Caco-2 (cell line): ENCODE data around the gene RPL15. TPM values are rescaled to one million over a fixed set of nuclear protein-coding genes. Genes with fewer than 3 reads are reported as not detected.
A peak's percentile ranks its signal among the peaks of the same experiment; 100 is the strongest.

ENCODE experiments used
- BruUV-seq: library from RNA; stranded (reverse); fragments of 400-500 nt; replicated peaks from 2 replicates; lab custom pipeline; 2021; lab: Mats Ljungman, UMichigan
- CTCF ChIA-PET: fragments of 300-600 bp; sonication (Branson Sonifier 250); formaldehyde crosslinking; loops from one replicate; lab custom pipeline; 2022; ENCODE audit warnings: antibody characterized with exemption; lab: Charles Lee
- POLR2A ChIA-PET: fragments of 300-600 bp; sonication (Branson Sonifier 250); formaldehyde crosslinking; loops from one replicate; lab custom pipeline; 2022; ENCODE audit warnings: antibody characterized with exemption; lab: Charles Lee
- DNase-seq, 2 experiments: peaks; one replicate each; pipeline versions ENCODE4 v3.0.0 to v3.0.0-alpha.2; 2020 to 2022
- H3K27me3 ChIP-seq: replicated peaks from 2 replicates; pipeline ENCODE4 v1.6.0; 2011; ENCODE audit warnings: low read length; ENCODE audit not compliant: control insufficient read depth, insufficient read depth
- H3K36me3 ChIP-seq: 2 replicates; pipeline ENCODE4 v1.5.1; 2011; ENCODE audit warnings: low read length; ENCODE audit not compliant: control insufficient read depth, insufficient read depth
- H3K4me1 ChIP-seq: fragments of 250-450 bp; sonication (Bioruptor Pico); 2 replicates; pipeline ENCODE4 v1.5.1; 2020; ENCODE audit warnings: mild to moderate bottlenecking
- H3K4me3 ChIP-seq: 2 replicates; pipeline ENCODE4 v1.5.1; 2011; ENCODE audit warnings: low read depth, mild to moderate bottlenecking, control low read depth, low read length
- H3K9me3 ChIP-seq: fragments of 250-450 bp; sonication (Bioruptor Pico); 2 replicates; pipeline ENCODE4 v1.5.1; 2020; ENCODE audit warnings: mild to moderate bottlenecking, moderate library complexity
- H3K27ac Mint-ChIP-seq: one replicate; pipeline ENCODE4 v1.8.0; 2022; ENCODE audit warnings: mixed read lengths; ENCODE audit not compliant: unreplicated experiment
- H3K27me3 Mint-ChIP-seq: one replicate; pipeline ENCODE4 v1.8.0; 2022; ENCODE audit warnings: mixed read lengths; ENCODE audit not compliant: insufficient read depth, unreplicated experiment
- H3K36me3 Mint-ChIP-seq: one replicate; pipeline ENCODE4 v1.8.0; 2022; ENCODE audit warnings: mild to moderate bottlenecking, mixed read lengths; ENCODE audit not compliant: insufficient read depth, unreplicated experiment
- H3K4me1 Mint-ChIP-seq: one replicate; pipeline ENCODE4 v1.8.0; 2022; ENCODE audit warnings: low read depth, mixed read lengths; ENCODE audit not compliant: unreplicated experiment
- H3K4me3 Mint-ChIP-seq: one replicate; pipeline ENCODE4 v1.8.0; 2022; ENCODE audit warnings: mild to moderate bottlenecking, moderate library complexity, mixed read lengths; ENCODE audit not compliant: unreplicated experiment
- H3K9me3 Mint-ChIP-seq: one replicate; pipeline ENCODE4 v1.8.0; 2022; ENCODE audit warnings: mixed read lengths; ENCODE audit not compliant: unreplicated experiment
- intact Hi-C: fragments of 100-400 bp; cut with micrococcal nuclease; formaldehyde crosslinking; loops from one replicate; pipeline ENCODE4 v1.10.0; 2022; ENCODE audit not compliant: unreplicated experiment
- total RNA-seq: library from RNA; stranded (reverse); gene quantifications from 2 replicates; pipeline ENCODE4 v1.2.3, GENCODE V29; 2022
- TF ChIP-seq, protein P1 (sequence below), 2 experiments: fragments of 200-600 bp in 1 of 2; IDR thresholded peaks; 1 replicate in 1 of 2; 2 replicates in 1 of 2; pipeline versions ENCODE4 v1.5.1 to v1.8.0; 2011 to 2022; ENCODE audit warnings: antibody characterized with exemption in 1 of 2, control low read depth in 1 of 2, inconsistent platforms in 1 of 2, low read depth in 1 of 2, low read length in 1 of 2, mild to moderate bottlenecking in 1 of 2, moderate library complexity in 1 of 2; ENCODE audit not compliant: insufficient read depth in 1 of 2, severe bottlenecking in 1 of 2, unreplicated experiment in 1 of 2

RPL15 gene
- total RNA-seq, 1 experiment from 2014 or later = 1,698 TPM

DNA sequence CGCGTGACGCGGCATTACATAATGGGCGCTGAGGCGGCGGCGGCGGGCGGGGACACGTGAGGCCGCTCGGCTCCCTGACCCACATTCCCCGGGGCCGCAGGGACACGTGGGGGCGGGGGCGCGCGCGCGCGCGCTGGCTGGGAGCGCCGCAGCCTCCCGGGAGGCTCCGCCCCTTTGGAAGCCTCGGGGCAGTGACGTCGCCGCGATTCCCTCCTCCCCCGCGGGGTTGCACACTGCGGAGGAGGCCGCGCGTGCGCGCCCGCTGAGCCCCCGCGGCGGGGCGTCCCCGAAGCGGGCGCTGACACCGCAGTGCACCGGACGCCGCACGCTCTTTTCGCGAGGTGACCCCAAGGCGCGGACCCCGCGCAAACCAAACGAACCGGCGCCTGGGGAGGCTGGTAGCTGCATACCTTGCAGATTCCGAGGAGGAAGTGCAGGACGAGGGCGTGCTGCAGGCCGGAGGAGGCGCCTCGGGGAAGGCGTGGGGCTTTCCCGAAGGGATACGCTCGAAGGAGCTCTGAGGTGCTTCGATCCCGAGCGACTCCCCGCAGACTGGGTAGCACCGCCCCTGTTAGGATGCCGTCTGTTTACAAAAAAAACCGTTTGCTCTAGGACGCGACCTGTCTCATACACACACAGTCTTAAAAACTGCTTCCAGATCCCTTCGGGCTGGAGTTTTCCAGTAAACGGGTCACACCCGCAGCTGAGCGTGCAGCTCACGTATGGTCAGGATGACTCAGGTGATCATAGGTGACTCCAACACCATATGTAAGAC lies 29.2 kb downstream of the RPL15 start:
- CTCF ChIA-PET = no interaction called here

DNA sequence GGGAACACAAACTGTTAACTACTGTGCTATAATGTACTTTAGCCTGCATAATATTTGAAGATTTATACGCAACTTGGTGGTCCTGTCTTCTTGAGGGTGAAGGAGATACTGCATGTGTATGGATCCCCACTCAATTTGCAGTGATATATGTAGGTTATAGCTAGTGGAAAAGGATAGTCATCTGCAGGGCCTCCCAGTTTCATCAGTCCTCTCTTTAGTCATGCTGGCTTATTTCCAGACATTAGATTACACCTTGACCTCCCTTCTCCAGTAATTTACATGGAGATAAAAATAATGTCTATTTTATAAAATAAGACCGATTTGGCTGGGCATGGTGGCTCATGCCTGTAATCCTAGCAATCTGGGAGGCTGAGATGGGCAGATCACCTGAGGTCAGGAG lies 31.8 kb downstream of the RPL15 start:
- H3K4me1 Mint-ChIP-seq = peaks cover 16% of the 10 kb centered on the region
- H3K36me3 ChIP-seq = no peaks in the 10 kb centered on the region
- peaks cover 34% of the 10 kb centered on the region for H3K36me3 Mint-ChIP-seq
- intact Hi-C loops = loop anchor here (5.0 to 10.0 kb wide), 2 partner anchors 61 to 506 kb away; no protein-coding TSS in a partner anchor
- ChIA-PET CTCF (no interaction called here), POLR2A (no interaction called here)
- H3K27me3 Mint-ChIP-seq = no peaks in the 10 kb centered on the region
- DNase-seq = no peak
- H3K9me3 Mint-ChIP-seq = no peaks in the 10 kb centered on the region
- H3K4me1 ChIP-seq = peaks cover 27% of the 10 kb centered on the region
- H3K4me3 ChIP-seq = no peak overlapping the region
- H3K9me3 ChIP-seq = no peaks in the 10 kb centered on the region
- no peak overlapping the region for H3K4me3 Mint-ChIP-seq
- TF ChIP-seq, protein P1, sequence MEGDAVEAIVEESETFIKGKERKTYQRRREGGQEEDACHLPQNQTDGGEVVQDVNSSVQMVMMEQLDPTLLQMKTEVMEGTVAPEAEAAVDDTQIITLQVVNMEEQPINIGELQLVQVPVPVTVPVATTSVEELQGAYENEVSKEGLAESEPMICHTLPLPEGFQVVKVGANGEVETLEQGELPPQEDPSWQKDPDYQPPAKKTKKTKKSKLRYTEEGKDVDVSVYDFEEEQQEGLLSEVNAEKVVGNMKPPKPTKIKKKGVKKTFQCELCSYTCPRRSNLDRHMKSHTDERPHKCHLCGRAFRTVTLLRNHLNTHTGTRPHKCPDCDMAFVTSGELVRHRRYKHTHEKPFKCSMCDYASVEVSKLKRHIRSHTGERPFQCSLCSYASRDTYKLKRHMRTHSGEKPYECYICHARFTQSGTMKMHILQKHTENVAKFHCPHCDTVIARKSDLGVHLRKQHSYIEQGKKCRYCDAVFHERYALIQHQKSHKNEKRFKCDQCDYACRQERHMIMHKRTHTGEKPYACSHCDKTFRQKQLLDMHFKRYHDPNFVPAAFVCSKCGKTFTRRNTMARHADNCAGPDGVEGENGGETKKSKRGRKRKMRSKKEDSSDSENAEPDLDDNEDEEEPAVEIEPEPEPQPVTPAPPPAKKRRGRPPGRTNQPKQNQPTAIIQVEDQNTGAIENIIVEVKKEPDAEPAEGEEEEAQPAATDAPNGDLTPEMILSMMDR (IDR thresholded peaks at IDR 0.05; ENCODE audit: insufficient read depth in 1 of 2, low read depth in 1 of 2, low read length in 1 of 2, severe bottlenecking in 1 of 2, unreplicated experiment in 1 of 2) = no peak
- no TSS peak for BruUV-seq
- H3K27ac Mint-ChIP-seq = no peak overlapping the region
- H3K27me3 ChIP-seq = no peaks in the 10 kb centered on the region

More for the DNA sequence above, 29.2 kb downstream of the RPL15 start:
- TF ChIP-seq, protein P1 (IDR thresholded peaks at IDR 0.05; ENCODE audit: insufficient read depth in 1 of 2, low read depth in 1 of 2, low read length in 1 of 2, severe bottlenecking in 1 of 2, unreplicated experiment in 1 of 2) = no peak
- H3K27me3 Mint-ChIP-seq = no peaks in the 10 kb centered on the region
- BruUV-seq = no TSS peak
- intact Hi-C loops = loop anchor here (1.0 to 10.0 kb wide), 3 partner anchors 29 to 509 kb away; partner anchors contain the start of gene RPL15
- H3K36me3 ChIP-seq = no peaks in the 10 kb centered on the region
- H3K27ac Mint-ChIP-seq = peak overlapping the region; percentile 95
- H3K36me3 Mint-ChIP-seq = peaks cover 28% of the 10 kb centered on the region
- H3K4me1 ChIP-seq = peaks cover 27% of the 10 kb centered on the region
- peak overlapping the region; percentile 94 for H3K4me3 ChIP-seq
- no peaks in the 10 kb centered on the region for H3K9me3 Mint-ChIP-seq
- peak overlapping the region; percentile 94 for H3K4me3 Mint-ChIP-seq
- H3K4me1 Mint-ChIP-seq = peaks cover 21% of the 10 kb centered on the region
- POLR2A ChIA-PET = interaction anchor here (0.8 to 1.0 kb wide), 2 partner anchors 28 to 29 kb away, joined by 4 to 18 read pairs; partner anchors contain the start of genes NKIRAS1 and RPL15
- H3K27me3 ChIP-seq = no peaks in the 10 kb centered on the region
- no peaks in the 10 kb centered on the region for H3K9me3 ChIP-seq
- peak; percentile 96 to 98 for DNase-seq

DNA sequence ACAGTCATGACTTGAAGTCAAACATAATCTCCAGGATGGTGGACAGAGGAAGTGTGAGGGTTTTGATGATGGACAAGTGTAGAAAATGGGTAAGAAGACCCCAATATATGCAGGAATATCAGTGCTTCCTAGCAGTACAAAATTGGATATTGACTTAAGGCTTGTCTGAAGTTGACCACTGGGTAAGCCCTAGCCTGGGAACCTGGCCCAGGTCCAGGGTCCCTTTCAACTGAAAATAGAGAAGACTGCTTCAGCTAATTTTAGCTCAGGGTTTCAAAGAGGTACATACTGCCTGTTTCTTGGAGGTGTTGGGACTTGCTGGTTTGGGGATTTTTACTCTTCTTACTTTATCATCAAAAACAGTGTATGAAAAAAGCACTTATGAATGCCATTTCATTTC lies 32.9 kb downstream of the RPL15 start:
- H3K4me3 ChIP-seq = no peak overlapping the region
- peaks cover 7% of the 10 kb centered on the region for H3K4me1 Mint-ChIP-seq
- H3K4me1 ChIP-seq = peaks cover 24% of the 10 kb centered on the region
- no peak overlapping the region for H3K27ac Mint-ChIP-seq
- no TSS peak for BruUV-seq
- intact Hi-C loops = loop anchor here (5.0 to 10.0 kb wide), 2 partner anchors 62 to 505 kb away; no protein-coding TSS in a partner anchor
- DNase-seq = no peak
- H3K27me3 Mint-ChIP-seq = no peaks in the 10 kb centered on the region
- no peaks in the 10 kb centered on the region for H3K9me3 ChIP-seq
- TF ChIP-seq, protein P1 (IDR thresholded peaks at IDR 0.05; ENCODE audit: insufficient read depth in 1 of 2, low read depth in 1 of 2, low read length in 1 of 2, severe bottlenecking in 1 of 2, unreplicated experiment in 1 of 2) = peak in 1 of 2 experiments; percentile 25
- no peaks in the 10 kb centered on the region for H3K27me3 ChIP-seq
- POLR2A ChIA-PET = no interaction called here
- H3K36me3 ChIP-seq = no peaks in the 10 kb centered on the region
- no peaks in the 10 kb centered on the region for H3K9me3 Mint-ChIP-seq
- H3K4me3 Mint-ChIP-seq = no peak overlapping the region
- peaks cover 28% of the 10 kb centered on the region for H3K36me3 Mint-ChIP-seq
- CTCF ChIA-PET = no interaction called here
